Loucy (cell line): ENCODE data around the gene SEPTIN2.

Experiments
- CTCF ChIP-seq: fragments of 200-600 bp; sonication (generic); conservative IDR thresholded peaks from 2 replicates; pipeline ENCODE4 v1.5.1; 2014; ENCODE audit warnings: mild to moderate bottlenecking, antibody characterized with exemption, low read length
- EZH2phosphoT487 ChIP-seq: fragments of 200-600 bp; IDR thresholded peaks from 2 replicates; pipeline ENCODE4 v1.6.1; 2018; ENCODE audit warnings: antibody characterized with exemption, mild to moderate bottlenecking, moderate library complexity, borderline replicate concordance

DNA sequence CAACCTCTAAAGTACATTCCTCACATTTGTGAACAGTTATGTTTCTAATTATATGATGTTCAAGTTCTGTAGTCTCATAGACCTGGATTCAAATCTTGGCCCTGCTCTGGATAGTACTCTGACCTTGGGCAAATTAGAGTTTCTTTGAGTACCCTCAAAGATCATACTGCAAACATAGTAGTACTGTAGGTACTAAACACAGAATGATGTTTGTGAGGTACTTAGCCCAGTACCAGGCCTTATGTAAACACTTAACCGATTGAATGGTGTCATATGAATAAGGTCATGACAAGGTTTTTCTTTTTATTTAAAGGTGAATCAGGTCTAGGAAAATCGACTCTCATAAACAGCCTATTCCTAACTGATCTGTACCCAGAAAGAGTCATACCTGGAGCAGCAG is 19.1 kb downstream of the SEPTIN2 start:
- TF ChIP-seq CTCF (no peak), EZH2phosphoT487 (no peak)
